Suprapubic skin (tissue), 4 donors: ENCODE data around the gene RBM17.

ENCODE experiments used
- POLR2A ChIP-seq, 2 donors: fragments of 450-650 bp; IDR thresholded peaks; one replicate each; pipeline ENCODE4 v1.6.1; 2017; ENCODE audit warnings: antibody characterized with exemption in 2 of 2, mild to moderate bottlenecking in 2 of 2, moderate library complexity in 2 of 2
- POLR2AphosphoS5 ChIP-seq, 3 donors: sonication (generic); formaldehyde crosslinking; IDR thresholded peaks; one replicate each; pipeline ENCODE4 v1.6.1; 2017; ENCODE audit warnings: antibody characterized with exemption in 3 of 3
- TF ChIP-seq, protein P1 (sequence below), 2 donors: fragments of 200-600 bp in 1 of 2; fragments of 450-650 bp in 1 of 2; sonication (generic) in 1 of 2; IDR thresholded peaks; one replicate each; pipeline ENCODE4 v1.5.1; 2016 to 2019; ENCODE audit warnings: antibody characterized with exemption in 2 of 2, mild to moderate bottlenecking in 1 of 2, moderate library complexity in 1 of 2

DNA sequence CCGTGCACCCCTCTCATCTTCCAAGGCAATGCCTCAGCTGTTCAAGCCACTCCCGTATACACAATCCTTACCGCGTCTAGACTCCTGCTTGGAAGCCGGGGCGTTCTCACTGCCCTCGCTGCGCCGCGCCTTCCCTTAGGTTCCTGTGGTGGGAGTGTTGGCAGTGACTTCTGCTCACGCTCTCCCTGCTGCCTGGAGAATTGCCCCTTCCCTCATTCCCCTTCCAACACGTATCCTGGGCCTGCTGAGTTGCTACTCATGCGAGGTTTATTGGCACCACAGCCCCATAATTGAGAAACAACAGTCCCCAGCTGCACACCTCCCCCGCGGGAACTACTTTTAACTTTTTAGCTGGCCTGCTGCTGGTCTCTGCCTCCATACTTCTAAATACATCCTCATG is 31.9 kb downstream of the RBM17 start:
- TF ChIP-seq, protein P1, sequence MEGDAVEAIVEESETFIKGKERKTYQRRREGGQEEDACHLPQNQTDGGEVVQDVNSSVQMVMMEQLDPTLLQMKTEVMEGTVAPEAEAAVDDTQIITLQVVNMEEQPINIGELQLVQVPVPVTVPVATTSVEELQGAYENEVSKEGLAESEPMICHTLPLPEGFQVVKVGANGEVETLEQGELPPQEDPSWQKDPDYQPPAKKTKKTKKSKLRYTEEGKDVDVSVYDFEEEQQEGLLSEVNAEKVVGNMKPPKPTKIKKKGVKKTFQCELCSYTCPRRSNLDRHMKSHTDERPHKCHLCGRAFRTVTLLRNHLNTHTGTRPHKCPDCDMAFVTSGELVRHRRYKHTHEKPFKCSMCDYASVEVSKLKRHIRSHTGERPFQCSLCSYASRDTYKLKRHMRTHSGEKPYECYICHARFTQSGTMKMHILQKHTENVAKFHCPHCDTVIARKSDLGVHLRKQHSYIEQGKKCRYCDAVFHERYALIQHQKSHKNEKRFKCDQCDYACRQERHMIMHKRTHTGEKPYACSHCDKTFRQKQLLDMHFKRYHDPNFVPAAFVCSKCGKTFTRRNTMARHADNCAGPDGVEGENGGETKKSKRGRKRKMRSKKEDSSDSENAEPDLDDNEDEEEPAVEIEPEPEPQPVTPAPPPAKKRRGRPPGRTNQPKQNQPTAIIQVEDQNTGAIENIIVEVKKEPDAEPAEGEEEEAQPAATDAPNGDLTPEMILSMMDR (IDR thresholded peaks at IDR 0.05) = no peak
- TF ChIP-seq POLR2A (IDR thresholded peaks at IDR 0.05) (no peak), POLR2AphosphoS5 (IDR thresholded peaks at IDR 0.05) (no peak)
